Measurements from ENCODE around the gene KYAT1.
"Not testable (repeated sequence)": the region's sequence is repeated elsewhere in the genome, so short reads cannot be mapped to it uniquely, and the experiment has no call there.

KYAT1 gene

GRCh38 chr9:128809831-128810230 is 71.9 kb downstream of the KYAT1 start:
- DNase-seq, result no peak

DNA sequence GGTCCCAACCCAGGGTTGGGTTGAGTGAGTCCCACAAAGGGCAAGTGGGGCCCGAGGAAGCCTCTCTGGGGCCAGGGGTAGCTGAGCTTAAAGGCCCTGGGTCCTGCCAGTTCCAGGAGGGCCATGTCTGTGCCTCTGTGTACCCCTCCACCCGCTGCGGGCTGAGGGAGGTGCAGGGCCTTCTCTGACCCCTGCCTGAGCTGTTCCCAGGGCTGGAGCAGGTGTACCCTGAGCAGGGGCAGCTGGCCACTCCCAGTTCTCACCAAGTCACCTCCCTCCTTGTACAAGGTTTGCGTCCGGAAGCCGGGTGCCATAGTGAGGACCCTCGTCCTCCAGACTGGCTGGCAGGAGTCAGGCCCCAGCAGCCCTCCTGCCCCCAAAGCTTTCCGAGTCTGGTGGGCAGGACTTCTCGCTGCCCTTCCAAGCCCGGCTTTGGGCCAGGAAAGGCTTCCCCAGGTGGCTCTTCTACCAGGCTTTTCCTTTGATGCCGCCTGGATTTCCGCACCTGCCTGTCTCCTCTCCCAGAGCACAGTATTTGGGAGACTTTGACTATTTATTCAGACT is 72.6 kb downstream of the KYAT1 start:
- DNase-seq, result no peak

DNA sequence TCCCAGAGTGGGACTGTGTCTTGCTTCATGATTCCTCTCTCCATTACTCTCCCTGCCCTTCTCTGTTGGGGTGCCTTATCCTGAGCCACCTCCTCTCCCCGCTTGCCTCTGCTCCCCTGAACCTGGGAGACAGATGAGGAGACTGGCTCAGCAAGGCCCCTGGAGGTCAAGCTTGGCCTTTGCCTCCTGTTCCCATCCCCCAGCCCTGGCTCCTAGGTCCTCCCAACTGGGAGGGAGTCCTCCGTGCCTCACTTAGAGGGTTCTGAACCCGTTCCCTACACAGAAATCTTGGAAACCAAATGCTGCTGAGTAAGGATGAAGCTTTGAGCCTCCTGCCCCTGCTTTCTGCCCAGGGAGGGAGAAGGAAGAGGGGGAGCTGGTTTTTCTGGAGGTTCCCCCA is 73.2 kb downstream of the KYAT1 start:
- no peak for DNase-seq

GRCh38 chr9:128807827-128808226 is 73.9 kb downstream of the KYAT1 start:
- DNase-seq, result no peak

DNA sequence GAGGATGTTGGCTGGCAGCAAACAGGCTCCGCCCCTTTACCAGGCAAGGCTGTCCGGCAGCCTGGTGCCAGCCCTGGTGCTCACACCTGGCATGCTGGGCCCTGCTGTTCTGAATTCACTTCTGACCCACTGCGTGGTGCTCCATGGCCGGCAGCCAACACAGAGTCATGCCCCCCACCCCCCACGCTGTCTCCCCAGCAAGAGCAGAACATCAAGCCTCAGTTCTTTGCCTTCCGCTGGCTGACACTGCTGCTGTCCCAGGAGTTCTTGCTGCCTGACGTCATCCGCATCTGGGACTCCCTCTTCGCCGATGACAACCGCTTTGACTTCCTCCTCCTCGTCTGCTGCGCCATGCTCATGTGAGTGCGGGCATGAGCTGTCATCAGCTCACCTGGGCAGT is 76.1 kb downstream of the KYAT1 start:
- DNase-seq, result no peak

DNA sequence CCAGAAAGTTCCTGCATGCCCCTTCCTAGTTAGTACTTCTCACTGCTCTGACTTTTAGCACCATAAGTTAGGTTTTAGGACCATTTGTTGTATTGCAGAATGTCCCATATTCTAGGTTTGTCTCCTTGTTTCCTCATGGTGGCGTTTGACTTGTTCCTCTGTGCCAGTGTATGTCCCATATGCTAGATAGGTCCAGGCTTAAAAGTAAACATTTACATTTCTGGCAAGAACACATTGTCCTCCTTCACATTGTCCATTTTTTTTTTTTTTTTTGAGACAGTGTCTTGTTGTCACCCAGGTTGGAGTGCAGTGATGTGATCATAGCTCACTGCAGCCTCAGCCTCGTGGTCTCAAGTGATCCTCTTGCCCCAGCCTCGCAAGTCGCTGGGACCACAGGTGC is 79.3 kb downstream of the KYAT1 start:
- DNase-seq, result no peak

DNA sequence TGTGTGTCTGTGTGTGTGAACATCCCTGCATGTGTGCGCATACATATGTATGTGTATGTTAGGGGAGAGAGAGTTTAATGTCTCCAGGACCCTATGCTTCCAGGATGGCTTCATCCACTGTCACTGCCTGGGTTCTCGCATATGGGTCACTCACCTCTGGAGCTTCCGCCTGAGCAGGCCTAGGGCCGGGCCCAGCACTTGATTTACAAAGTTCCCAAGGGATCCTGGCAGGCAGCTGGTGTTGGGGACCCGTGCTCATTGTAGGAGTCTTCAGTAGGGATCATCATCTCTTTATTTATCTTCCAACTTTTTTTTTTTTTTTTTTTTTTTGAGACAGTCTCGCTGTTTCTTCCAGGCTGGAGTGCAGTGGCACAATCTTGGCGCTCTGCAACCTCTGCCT is 81.7 kb downstream of the KYAT1 start:
- no peak for DNase-seq

- DNase-seq, result no peak
Observed at GRCh38 chr9:128798896-128799295, 82.9 kb downstream of the KYAT1 start.

DNA sequence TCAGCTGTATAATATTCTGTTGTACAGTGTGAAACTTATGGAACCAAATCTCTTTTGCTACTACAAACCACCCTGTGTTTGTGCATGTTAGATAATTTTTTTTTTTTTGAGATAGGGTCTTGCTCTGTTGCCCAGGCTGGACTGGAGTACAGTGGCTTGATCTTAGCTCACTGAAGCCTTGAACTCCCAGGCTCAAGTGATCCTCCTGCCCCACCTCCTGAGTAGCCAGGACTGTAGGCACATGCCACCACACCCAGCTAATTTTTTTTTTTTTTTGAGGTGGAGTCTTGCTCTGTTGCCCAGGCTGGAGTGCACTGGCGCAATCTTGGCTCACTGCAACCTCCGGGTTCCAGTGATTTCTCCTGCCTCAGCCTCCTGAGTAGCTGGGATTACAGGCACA is 86.8 kb downstream of the KYAT1 start:
- not testable (repeated sequence) for DNase-seq

GRCh38 chr9:128792978-128793686 is 88.6 kb downstream of the KYAT1 start:
- no peak for DNase-seq

GRCh38 chr9:128792134-128792533 is 89.6 kb downstream of the KYAT1 start:
- no peak for DNase-seq

- no peak for DNase-seq
Observed at GRCh38 chr9:128790536-128790935, 91.2 kb downstream of the KYAT1 start.

- DNase-seq, result no peak
Observed at GRCh38 chr9:128788445-128788844, 93.3 kb downstream of the KYAT1 start.

DNA sequence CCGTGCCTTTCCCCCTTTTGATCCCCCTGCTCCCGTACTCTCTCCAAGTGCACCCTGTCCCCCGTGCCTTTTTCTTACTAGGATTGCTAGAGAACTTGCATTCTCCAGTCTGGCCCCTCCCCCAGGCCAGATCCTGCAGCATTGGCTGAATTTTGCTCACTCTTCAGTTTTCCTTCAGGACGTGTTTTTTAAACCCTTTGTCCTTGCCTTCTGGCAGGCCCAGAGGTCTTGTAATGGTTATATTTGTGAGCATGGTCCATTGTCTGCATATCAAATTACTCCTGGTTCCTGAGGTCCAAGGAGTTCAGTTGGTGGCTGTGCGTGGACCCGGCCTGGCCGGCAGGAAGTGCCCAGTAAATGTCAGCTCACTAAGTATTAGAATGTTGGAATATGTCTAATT is 94.1 kb downstream of the KYAT1 start:
- no peak for DNase-seq

GRCh38 chr9:128786681-128787601 is 94.8 kb downstream of the KYAT1 start, which contains the start of gene TBC1D13:
TBC1D13 (plus strand) TSS chr9:128787253; CDS start chr9:128787354, 101 bp downstream.
- DNase-seq, result peak; percentile 79

- no peak for DNase-seq
Observed at GRCh38 chr9:128785427-128785826, 96.3 kb downstream of the KYAT1 start.
